ENCODE measurements around the gene ZC3H18. TPM values are rescaled to one million over a fixed set of nuclear protein-coding genes. Genes with fewer than 3 reads are reported as not detected.

ZC3H18 gene
- total and polyA plus RNA-seq, 10 of the 15 experiments (the other 5 are each of a cell fraction or from before 2014, with no cell fraction given) = 1.0 to 58.3 (median 22.4) TPM

DNA sequence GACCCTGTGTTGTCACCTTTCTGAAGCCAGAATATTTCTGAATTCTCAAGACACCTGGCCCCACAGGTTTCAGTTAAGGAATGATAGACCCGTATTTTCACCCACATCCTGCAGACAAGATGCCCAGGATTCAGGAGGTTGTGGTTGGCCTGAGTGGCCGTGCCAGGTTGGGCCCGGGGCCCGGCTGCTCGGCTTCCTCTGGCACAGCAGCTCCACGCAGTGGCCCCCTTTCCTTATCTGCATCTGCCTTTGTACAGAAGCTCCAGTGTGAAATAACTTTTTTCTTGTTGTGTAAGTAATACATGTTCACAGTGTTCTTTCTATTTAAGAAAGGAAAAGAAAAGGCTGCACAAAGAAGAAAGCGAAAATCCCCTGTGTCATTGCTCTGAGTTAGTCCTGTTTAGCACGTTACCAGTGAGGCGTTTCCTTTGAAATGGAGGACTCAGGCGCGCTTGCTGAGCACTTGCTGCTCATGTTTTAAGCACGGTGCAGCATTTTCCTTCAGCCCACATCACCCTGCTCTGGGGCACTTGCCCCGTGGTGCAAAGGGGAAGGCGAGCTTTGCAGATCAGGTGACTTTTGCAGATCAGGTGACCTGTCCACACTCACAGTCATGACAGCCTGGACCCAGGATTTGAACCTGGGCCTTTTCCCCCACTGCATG is 12.8 kb downstream of the ZC3H18 start:
- no peak overlapping the region for H3K4me2 ChIP-seq (ENCODE audit: control insufficient read depth, insufficient read depth)
- POLR2A ChIA-PET = no interaction called here
- no TSS peak for BruUV-seq (replicated peaks)
- no peak overlapping the region for H3K4me3 ChIP-seq
- no peak overlapping the region for H3K9ac ChIP-seq (ENCODE audit: control insufficient read depth, insufficient read depth, low read length)
- in situ Hi-C loops (cut with MboI) (no loop called here), intact Hi-C loops (cut with micrococcal nuclease; ENCODE audit: unreplicated experiment) (no loop called here)
- FAIRE-seq (no peak), ATAC-seq (no peak), DNase-seq (ENCODE audit: low read depth, low spot score) (no peak)
- SMC1A ChIA-PET (ENCODE audit: uncharacterized antibody, unreplicated experiment) = interaction anchor here (2.0 kb wide), 1 partner anchor 14 kb away, joined by 5 read pairs; no protein-coding TSS in a partner anchor
- CTCF ChIA-PET = no interaction called here
- RAD21 ChIA-PET (ENCODE audit: unreplicated experiment) = no interaction called here
- no peaks in the 10 kb centered on the region for H3K9me3 ChIP-seq (replicated peaks; ENCODE audit: control insufficient read depth, insufficient read depth, low read length)
- H3K27ac ChIP-seq (ENCODE audit: control insufficient read depth, insufficient read depth) = no peak overlapping the region
- 89% methylated on average over 14 of the region's 14 CpGs for WGBS (ENCODE audit: insufficient coverage, insufficient replicate concordance, low lambda C conversion rate, missing lambda C conversion rate)
- H3K79me2 ChIP-seq (ENCODE audit: control insufficient read depth, insufficient read depth, low read length) = peaks cover 29% of the 10 kb centered on the region
- H3K4me1 ChIP-seq (ENCODE audit: control insufficient read depth, insufficient read depth, low read length) = no peaks in the 10 kb centered on the region; the same call in 1 of the 2 replicates
- H4K20me1 ChIP-seq (ENCODE audit: control insufficient read depth, insufficient read depth) = no peaks in the 10 kb centered on the region
- no peaks in the 10 kb centered on the region for H3K27me3 ChIP-seq (replicated peaks in 1 of 2; ENCODE audit: control insufficient read depth in 2 of 2, insufficient read depth in 2 of 2, low read length in 1 of 2)
- TF ChIP-seq NR2C1 (IDR thresholded peaks at IDR 0.05) (no peak), POU2F2 (IDR thresholded peaks at IDR 0.05; ENCODE audit: borderline replicate concordance, low read depth, low read length) (no peak), NFIC (IDR thresholded peaks at IDR 0.05; ENCODE audit: low read depth, low read length) (no peak), PAX8 (IDR thresholded peaks at IDR 0.05) (no peak)
- H2AFZ ChIP-seq (ENCODE audit: control insufficient read depth, low read depth, low read length) = no peak overlapping the region
- peaks cover 31 to 38% of the 10 kb centered on the region in 2 experiments for H3K36me3 ChIP-seq (ENCODE audit: control insufficient read depth in 2 of 2, insufficient read depth in 2 of 2, low read length in 1 of 2)

DNA sequence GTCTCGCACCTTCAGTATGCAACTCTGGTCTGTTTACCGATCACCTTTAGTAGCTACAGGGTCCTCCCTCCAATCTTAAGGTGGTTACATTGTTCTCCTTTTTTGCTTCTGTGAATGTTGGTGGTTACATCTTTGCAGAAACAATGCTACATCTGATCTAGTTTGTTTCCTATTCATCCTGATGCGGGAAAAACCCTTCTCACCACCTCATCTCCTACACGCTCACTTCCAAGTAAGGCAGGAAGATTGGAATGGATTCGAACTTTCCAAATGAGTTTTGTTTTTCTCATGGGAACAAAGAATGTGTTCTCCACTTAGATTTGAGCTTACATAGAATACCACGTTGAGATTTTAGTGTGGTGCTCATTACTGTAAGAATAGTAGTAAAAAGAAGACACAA is 14.5 kb downstream of the ZC3H18 start:
- intact Hi-C loops (cut with micrococcal nuclease; ENCODE audit: unreplicated experiment) (no loop called here), in situ Hi-C loops (cut with MboI) (no loop called here)
- no TSS peak for BruUV-seq (replicated peaks)
- ChIA-PET POLR2A (no interaction called here), SMC1A (ENCODE audit: uncharacterized antibody, unreplicated experiment) (interaction anchor here (2.0 kb wide), 1 partner anchor 12 kb away, joined by 5 read pairs; no protein-coding TSS in a partner anchor), RAD21 (ENCODE audit: unreplicated experiment) (no interaction called here), CTCF (interaction anchor here (0.6 kb wide), 1 partner anchor 22 kb away, joined by 3 read pairs; no protein-coding TSS in a partner anchor)
- no peaks in the 10 kb centered on the region for H3K9me3 ChIP-seq (replicated peaks; ENCODE audit: control insufficient read depth, insufficient read depth, low read length)
- no peaks in the 10 kb centered on the region for H4K20me1 ChIP-seq (ENCODE audit: control insufficient read depth, insufficient read depth)
- no peak for FAIRE-seq
- no peaks in the 10 kb centered on the region for H3K27me3 ChIP-seq (replicated peaks in 1 of 2; ENCODE audit: control insufficient read depth in 2 of 2, insufficient read depth in 2 of 2, low read length in 1 of 2)
- H3K4me3 ChIP-seq = no peak overlapping the region
- 56% methylated on average over 6 of the region's 6 CpGs for WGBS (ENCODE audit: insufficient coverage, insufficient replicate concordance, low lambda C conversion rate, missing lambda C conversion rate)
- H3K4me2 ChIP-seq (ENCODE audit: control insufficient read depth, insufficient read depth) = no peak overlapping the region
- ATAC-seq = no peak
- no peak overlapping the region for H2AFZ ChIP-seq (ENCODE audit: control insufficient read depth, low read depth, low read length)
- H3K9ac ChIP-seq (ENCODE audit: control insufficient read depth, insufficient read depth, low read length) = no peak overlapping the region
- peaks cover 30 to 39% of the 10 kb centered on the region in 2 experiments for H3K36me3 ChIP-seq (ENCODE audit: control insufficient read depth in 2 of 2, insufficient read depth in 2 of 2, low read length in 1 of 2)
- no peaks in the 10 kb centered on the region; the same call in 1 of the 2 replicates for H3K4me1 ChIP-seq (ENCODE audit: control insufficient read depth, insufficient read depth, low read length)
- DNase-seq (ENCODE audit: low read depth, low spot score) = no peak
- H3K79me2 ChIP-seq (ENCODE audit: control insufficient read depth, insufficient read depth, low read length) = peaks cover 23% of the 10 kb centered on the region
- no peak overlapping the region for H3K27ac ChIP-seq (ENCODE audit: control insufficient read depth, insufficient read depth)
- no peak for TF ChIP-seq EGR1 (IDR thresholded peaks at IDR 0.05; ENCODE audit: borderline replicate concordance in 1 of 2, low read depth in 2 of 2, low read length in 2 of 2)
- TF ChIP-seq POLR2A (IDR thresholded peaks at IDR 0.05; ENCODE audit: low read depth, low read length) = no peak
- no peak for TF ChIP-seq FOXK2 (IDR thresholded peaks at IDR 0.05)
- no peak for TF ChIP-seq NFYA (IDR thresholded peaks at IDR 0.05; ENCODE audit: borderline replicate concordance, low read depth, low read length)
- no peak for TF ChIP-seq NBN (IDR thresholded peaks at IDR 0.05)
- TF ChIP-seq, protein P1, sequence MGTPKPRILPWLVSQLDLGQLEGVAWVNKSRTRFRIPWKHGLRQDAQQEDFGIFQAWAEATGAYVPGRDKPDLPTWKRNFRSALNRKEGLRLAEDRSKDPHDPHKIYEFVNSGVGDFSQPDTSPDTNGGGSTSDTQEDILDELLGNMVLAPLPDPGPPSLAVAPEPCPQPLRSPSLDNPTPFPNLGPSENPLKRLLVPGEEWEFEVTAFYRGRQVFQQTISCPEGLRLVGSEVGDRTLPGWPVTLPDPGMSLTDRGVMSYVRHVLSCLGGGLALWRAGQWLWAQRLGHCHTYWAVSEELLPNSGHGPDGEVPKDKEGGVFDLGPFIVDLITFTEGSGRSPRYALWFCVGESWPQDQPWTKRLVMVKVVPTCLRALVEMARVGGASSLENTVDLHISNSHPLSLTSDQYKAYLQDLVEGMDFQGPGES (IDR thresholded peaks at IDR 0.05) = no peak
- TF ChIP-seq, protein P2, sequence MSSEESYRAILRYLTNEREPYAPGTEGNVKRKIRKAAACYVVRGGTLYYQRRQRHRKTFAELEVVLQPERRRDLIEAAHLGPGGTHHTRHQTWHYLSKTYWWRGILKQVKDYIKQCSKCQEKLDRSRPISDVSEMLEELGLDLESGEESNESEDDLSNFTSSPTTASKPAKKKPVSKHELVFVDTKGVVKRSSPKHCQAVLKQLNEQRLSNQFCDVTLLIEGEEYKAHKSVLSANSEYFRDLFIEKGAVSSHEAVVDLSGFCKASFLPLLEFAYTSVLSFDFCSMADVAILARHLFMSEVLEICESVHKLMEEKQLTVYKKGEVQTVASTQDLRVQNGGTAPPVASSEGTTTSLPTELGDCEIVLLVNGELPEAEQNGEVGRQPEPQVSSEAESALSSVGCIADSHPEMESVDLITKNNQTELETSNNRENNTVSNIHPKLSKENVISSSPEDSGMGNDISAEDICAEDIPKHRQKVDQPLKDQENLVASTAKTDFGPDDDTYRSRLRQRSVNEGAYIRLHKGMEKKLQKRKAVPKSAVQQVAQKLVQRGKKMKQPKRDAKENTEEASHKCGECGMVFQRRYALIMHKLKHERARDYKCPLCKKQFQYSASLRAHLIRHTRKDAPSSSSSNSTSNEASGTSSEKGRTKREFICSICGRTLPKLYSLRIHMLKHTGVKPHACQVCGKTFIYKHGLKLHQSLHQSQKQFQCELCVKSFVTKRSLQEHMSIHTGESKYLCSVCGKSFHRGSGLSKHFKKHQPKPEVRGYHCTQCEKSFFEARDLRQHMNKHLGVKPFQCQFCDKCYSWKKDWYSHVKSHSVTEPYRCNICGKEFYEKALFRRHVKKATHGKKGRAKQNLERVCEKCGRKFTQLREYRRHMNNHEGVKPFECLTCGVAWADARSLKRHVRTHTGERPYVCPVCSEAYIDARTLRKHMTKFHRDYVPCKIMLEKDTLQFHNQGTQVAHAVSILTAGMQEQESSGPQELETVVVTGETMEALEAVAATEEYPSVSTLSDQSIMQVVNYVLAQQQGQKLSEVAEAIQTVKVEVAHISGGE (CRISPR knock-in tag; IDR thresholded peaks at IDR 0.05) = no peak

Data from GM12878 (cell line).